GM21390 (cell line): ENCODE data around the gene SERINC5.
"Not testable (repeated sequence)": the region's sequence is repeated elsewhere in the genome, so short reads cannot be mapped to it uniquely, and the experiment has no call there.

Experiments used
- ATAC-seq: cut with Tn5 transposase; IDR thresholded peaks from one replicate; pipeline ENCODE4 v1.9.1; 2021; ENCODE audit not compliant: unreplicated experiment

SERINC5 gene

DNA sequence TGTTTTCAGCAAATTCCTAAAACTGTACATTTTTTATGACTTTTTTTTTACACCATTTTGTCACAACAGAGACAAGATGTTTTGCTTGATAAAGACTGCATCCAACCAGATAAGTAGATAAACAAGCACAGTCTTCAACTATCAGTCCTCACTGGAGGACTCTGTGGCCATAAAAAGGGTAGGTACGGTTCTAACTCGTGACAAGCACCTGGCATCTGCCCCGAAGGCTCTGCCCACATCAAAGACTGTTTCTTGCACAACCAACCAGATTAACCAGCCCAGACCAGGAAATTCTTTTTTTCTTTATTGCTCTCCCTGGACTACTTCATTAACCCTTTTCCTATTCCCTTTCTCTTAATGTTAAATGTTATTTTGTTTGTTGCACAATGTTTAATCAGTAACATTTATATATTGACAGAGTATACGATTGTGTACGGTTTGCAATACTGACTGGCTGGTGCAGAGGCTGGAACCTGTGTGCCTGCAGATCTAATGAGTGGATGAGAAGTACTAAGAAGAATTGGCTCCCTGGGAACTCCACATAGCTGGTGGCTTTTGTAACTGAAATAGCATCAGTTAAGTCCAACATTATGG lies 74.1 kb downstream of the SERINC5 start:
- ATAC-seq = no peak

DNA sequence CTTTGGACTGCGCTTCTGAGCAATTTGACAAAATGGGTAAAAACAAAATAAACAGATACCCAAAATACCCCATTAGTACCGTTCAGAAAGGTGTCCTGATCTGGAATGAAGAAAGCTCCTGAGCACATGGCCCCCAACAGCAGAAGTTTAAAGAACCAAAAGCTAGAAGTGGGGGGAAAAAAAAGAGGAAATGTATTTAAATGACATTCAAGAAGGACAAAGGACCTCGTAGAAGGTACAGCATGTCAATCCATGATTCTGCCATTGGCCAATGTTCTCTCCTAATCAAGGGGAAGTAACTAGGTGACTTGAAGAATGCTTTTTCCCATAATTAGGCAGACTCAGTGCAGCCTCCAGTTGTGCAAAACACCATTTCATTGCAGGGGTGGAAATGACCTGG lies 78.6 kb downstream of the SERINC5 start:
- ATAC-seq = no peak

DNA sequence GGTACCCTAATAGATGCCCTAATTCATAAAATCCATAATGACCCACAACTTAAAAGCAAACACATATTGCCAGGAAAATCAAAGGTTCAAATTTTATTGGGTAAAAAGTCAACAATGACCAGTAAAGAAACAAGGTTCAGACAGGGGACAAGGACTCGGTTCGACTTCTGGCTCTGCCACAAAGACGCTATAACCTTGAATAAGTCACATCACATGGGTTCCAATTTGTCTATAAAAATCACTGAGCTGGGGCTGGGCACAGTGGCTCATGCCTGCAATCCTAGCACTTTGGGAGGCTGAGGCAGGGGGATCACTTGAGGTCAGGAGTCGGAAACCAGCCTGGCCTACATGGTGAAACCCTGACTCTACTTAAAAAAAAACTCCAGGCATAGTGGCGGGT lies 80.5 kb downstream of the SERINC5 start:
- ATAC-seq = no peak

DNA sequence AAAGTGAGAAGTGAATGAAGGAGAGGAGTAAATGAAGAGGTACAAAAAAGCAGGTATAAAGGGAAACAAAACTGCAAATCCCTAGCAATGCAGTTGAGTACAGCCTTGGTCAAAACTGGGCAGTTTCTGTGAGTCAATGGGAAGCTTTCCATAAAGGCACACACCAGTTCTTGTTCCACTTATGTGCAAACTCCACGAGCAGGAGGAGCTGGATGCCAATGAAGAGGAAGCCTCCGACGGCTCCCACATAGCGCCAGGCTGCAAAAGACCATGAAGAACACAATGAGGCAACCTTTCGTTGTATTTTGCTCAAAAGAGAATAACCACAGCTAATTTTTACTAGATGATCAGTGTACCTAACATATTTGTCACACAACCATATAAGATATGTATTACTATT lies 81.1 kb downstream of the SERINC5 start:
- ATAC-seq = no peak

DNA sequence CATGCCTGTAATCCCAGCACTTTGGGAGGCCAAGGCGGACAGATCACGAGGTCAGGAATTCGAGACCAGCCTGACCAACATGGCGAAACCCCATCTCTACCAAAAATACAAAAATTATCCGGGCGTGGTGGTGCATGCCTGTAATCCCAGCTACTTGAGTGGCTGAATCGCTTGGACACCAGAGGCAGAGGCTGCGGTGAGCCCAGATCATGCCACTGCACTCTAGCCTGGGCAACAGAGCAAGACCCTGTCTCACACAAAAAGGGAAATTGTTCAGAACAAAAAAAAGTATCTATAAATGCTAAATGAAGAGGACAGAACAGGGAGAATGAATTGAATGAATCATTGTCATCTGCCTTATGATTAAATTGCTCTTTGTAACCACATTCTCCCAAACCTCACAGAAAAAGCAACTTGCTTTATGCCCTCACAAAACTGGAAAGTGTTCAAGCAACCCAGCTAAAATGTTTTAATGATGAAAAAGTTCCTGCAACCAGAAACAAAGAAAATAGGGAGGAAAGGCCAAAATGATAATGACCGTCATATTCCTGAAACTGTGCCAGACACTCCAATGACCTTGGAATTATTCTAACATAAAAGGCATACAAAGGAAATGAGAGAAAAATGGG lies 83.7 kb downstream of the SERINC5 start:
- ATAC-seq = no peak

DNA sequence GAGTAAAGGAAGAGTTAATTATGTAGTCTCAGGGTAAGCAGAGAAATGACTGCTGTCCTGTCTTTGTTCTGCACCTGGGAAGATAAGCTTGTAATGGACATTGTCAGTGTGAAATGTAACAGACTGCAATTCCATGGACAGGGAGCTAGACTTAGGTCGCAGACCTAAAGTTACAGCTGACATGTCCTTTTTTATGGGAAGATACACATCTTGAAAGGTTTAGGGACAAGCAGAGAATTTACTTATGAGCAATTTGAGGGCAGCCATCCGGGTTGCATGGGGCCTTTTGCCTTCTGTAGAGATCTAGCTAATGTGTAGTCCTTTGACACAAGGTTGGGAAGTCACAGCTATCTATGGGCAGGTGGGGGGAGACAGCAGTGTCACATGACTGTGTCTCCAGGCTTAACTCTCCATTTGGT lies 85.7 kb downstream of the SERINC5 start:
- no peak for ATAC-seq

DNA sequence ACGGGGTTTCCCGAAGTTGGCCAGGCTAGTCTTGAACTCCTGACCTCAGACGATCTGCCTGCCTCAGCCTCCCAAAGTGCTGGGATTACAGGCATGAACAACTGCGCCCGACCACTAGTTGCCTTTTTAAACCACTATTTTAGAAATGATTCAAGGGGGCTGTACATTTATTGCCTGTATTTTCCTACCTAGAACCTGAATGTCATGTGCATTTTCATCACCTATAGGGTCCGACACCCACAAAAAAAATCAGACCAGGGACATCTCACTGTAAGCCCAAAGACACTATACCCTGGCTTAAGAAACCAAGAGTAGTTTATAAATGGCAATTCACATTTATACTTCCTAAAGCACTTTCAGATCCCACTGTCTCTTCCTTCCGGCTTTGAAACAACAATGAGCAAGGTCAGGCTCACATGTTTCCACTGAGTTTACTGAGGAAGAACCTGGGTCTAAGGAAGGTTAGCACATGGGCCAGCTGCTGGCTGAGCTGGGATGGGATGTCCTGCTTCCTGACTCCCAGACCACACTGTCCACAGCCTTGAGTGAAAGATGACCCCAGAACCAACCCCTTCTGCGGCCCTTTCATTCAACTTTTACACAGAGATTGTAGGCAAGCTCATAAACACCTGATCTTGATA lies 87.3 kb downstream of the SERINC5 start:
- no peak for ATAC-seq

DNA sequence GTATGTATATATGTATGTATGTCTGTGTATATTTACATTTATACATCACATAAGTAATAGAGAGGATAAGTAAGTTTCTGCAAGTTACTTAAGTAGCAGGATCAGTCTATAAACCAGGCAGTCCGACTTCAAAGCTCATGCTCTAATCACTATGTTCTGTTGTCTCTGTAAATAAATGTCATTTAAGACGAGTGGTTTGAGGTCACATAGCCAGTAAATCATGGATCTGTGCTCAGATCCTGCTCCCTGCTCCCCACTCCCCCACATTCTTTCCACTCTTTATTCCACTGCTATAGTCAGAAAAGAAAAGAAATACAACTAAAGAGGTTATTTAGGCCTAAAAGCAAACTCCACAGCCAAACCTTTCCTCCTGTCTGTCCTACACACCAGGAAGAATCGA lies 90.4 kb downstream of the SERINC5 start:
- no peak for ATAC-seq

DNA sequence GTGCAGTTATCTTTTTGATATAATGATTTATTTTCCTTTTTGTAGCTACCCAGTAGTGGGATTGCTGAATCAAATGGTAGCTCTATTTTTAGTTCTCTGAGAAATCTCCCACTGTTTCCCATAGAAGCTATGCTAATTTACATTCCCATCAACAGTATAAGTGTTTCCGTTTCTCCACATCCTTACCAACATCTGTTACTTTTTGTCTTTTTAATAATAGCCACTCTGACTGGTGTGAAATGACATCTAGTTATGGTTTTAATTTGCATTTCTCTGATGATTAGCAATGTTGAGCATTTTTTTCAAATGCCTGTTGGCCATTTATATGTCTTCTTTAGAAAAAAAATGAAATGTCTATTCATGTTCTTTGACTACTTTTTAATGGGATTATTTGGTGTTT lies 94.7 kb downstream of the SERINC5 start:
- ATAC-seq = no peak

DNA sequence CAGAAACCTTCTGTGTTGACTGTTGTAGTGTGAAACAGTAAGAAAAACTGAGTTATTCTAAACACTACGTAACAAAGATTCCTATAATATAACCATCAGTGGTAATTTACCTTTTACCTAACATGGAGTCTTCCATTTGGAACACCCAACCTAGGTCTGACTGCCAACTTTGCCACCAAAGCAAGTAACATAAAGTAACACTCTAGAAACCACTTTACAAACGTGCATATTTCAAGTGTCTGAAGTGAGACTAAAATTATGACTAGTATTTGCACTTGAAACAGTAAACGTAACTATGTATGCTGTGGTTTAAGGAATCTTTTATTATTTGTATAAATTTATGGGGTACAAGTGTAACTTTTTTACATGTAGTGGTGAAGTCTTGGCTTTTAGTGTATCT lies 95.6 kb downstream of the SERINC5 start:
- ATAC-seq = no peak

DNA sequence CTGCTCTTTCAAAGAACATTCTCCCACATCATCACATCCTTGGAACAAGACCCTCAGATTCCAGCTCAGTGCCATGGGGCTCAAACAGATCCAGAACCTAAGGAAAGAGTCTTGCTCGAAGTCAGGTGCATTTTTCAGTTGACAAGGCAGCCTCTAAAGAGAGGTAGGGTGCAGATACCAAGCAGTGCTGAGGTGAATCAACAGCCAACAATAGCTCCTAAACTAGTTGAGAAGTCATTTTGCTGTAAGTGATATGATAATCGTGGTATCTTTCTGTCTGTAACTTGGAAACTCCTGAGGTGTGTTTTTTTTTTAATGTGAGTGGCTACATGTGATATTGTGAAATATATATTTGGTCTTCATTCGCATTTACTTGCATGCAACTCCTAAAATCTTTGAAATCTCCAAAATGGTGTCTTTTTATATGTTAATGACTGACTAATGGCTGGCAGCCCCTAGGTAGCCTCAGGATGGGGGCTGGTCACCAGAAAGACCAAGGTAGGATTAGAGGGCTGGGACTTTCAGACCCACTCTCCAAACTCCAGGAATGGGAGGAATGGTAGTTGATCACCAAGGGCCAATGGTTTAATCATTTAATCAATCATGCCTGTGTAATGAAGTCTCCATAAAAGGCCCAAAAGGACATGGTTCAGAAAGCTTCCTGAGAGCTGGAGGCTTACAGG lies 96.6 kb downstream of the SERINC5 start:
- ATAC-seq = no peak

DNA sequence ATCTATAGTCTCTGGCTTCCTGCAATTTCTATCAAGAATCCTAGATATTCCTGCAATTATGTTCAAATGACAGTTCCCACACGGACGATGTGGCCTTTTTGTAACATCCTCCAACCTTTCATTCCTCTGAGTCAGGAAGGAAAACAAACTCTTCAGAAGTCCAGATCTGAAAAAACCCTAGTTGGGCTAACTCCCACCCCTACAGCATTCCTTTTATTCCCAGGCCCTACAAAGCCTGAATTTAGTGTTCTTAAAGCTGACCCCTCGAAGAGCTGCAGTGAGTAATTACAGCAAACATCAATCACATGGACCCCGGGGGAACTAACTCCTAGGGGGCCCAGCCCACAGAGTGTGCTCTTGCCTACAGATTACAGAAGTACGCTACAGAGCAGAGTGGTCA lies 99.7 kb downstream of the SERINC5 start:
- ATAC-seq = no peak

DNA sequence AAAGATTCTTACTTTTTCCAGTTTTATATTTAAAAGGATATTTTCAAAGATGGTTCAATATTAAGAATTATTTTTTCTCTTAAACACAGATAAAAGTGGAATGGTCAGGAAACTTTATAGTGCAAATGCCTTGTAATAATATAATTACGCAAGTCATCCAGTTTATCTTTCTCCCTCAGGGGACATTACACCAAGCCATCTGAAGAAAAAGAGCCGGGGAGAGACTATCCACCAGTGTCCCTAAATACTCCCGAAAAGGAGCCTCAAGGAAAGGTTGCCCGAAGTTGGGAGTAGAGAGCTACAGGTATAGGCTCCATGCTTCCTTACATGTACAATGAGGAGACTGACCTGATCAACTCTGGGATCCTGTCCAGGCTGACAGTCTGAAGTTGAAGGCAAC lies 101.1 kb downstream of the SERINC5 start:
- no peak for ATAC-seq

DNA sequence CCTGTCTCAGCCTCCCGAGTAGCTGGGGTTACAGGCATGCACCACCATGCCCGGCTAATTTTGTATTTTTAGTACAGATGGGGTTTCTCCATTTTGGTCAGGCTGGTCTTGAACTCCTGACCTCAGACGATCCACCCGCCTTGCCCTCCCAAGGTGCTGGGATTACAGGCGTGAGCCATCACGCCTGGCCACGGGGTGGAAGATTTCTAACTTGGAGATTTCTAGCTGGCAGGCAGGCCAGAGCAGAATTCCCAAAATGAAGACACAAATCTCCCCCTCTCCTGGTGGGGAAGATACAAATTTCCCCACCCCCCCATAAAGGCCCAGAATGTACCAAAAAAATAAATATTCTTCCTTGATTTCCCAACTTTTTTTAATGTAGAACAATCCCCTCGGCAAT lies 101.6 kb downstream of the SERINC5 start:
- ATAC-seq = not testable (repeated sequence)

DNA sequence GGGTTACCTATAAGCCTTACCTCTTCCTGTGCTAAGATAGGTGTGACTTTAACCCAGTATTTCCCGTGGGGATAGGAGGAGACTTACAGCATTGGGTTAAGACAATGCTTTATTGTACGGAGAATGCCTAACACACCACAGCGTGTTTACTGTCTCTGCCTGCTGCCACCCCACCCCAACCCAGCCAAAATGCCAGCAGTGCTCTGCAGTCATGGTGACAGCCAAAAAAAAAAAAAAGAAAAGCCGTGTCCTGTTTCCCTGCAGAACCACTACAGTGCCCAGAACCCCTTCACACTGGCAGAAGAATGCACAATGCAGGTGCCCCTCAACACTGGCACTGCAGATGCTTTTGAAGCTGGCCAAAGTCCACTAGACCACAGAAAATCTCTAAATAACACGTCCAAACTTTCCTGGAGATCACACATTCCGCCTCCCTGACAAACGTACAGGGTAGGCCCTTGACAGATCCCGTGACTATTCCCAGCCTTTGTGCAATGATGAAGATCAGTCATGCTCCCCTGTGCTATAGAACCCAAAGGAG lies 102.2 kb downstream of the SERINC5 start:
- ATAC-seq = no peak

DNA sequence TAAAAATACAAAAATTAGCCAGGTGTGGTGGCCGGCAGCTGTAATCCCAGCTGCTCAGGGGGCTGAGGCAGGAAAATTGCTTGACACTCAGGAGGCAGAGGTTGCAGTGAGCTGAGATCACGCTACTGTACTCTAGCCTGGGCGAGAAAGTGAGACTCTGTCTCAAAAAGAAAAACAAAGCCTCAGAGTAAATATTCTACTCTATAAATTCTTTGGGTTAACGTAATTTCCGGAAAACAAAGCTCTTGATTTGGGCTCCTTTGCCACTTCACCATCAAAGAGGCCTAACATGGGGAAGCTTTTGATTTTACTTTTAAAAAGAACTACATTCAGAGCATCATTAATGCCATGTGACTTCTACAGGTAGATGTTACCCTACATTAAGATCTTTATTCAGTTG lies 103.1 kb downstream of the SERINC5 start:
- ATAC-seq = no peak

DNA sequence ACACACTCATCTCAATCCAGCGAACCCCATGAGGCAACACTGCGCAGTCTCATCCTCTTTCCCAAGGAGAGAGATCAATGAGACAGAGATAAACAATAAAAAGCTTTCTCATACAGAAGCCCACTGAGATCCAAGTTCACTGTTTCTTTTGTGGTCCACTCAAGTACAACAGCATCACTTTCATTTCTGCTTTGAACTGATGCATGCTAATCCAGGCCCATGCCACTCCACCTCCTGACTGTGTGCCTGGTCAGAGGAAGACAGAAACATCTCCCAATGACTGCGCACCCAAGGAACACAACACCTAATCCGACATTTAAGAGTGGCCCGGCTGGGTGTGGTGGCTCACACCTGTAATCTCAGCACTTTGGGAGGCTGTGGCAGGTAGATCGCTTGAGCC lies 104.0 kb downstream of the SERINC5 start:
- ATAC-seq = no peak

DNA sequence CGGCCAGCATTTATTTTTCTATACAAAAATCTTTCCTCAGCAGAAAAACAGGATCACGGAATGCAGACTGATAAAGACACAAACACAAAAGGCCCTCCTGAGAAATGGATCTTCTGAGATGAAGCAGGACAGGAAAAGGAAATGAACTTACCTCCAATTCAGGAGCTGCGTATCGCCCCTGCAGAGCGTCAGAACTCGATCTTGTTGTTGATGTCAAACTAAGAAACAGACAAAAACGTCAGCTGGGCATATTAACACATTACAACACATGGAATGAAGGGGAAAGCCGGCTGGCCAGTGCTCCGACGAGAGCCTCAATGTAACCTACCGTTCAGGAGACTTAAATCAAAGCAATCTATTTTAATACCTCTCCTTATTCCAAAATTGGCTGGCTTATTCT lies 105.1 kb downstream of the SERINC5 start:
- no peak for ATAC-seq

DNA sequence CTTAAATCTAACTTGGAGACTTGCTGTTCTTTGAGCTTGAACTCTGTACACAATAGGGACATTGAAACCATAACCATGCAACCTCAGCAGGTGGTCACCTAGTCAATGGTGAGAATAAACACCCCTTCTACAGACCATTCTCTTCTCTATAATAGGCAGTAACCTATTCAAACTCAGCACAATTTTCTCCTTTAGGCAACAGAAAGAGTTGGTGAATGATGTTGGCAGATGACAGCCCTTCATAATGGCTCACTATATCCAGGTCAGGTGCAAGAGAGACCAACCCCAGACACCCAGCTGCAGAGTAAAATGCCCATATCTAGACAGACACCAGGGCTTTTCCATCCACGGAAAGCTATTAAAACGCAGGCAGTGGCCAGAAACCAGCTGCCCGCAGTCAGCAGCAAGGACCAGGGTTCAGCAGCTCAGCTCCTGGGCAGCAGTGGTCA lies 106.7 kb downstream of the SERINC5 start:
- ATAC-seq = no peak

DNA sequence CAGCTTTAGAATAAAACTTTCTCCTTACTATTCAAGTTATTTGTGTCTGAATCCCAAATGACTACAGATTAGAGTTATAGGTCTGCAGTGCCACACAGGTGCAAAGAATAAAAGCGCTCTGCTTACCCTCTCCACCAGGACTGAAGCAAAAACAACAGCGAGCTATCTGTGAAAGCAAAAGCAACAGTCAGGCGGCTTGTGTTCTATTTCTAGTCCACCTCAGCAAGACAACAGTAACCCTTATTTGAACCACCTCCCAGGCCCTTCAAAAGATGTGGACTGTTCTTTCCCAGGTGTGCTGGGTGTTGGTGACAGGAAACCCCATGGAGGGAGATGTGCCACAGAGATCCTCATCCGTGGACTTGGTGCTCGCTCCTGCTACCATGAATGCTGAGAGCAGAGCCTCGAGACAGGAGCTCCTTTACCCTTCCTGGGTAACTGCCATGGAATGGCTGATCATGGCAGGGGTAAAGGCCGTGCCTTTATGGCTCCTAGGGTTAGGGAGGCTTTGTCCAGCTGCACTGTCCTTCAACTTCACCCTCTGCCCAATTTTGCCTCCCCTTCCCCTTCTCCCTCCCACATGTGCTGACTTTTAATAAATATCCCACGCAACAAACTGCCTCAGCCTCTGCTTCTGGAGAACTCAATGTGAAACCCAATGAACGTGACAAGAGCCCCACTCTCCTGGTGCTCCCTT lies 108.6 kb downstream of the SERINC5 start:
- no peak for ATAC-seq

DNA sequence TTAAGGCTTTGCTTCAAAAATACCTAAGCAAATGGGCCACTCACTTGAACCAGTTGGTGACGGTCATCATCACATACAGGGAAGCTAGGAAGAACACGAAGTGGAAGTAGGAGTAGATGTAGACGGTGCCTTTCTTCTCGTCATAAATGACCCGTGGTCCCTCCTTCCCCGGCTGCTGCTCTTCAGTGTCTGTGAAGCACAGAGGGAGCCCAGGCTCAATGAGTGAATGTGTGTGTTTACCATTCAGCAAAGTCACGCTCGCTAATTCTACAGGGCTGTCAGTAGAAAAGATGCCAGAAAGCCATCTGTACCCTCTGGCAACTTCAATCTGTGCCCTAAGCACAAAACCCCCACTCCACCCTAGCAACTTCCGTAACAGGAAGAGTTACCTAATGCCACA lies 109.8 kb downstream of the SERINC5 start:
- ATAC-seq = no peak
